Left lung (tissue), 10 donors: Measurements from ENCODE around the gene GLI3. TPM values are rescaled to one million over a fixed set of nuclear protein-coding genes. Genes with fewer than 3 reads are reported as not detected.

Experiments
- ATAC-seq: fragments of 200-7000 bp; cut with Tn5 transposase; one replicate; pipeline ENCODE4 v1.9.1; 2020; ENCODE audit warnings: moderate library complexity
- DNase-seq, 4 donors: peaks; one replicate each; pipeline ENCODE4 v3.0.0-alpha.2; 2013 to 2020
- H3K27ac ChIP-seq, 2 donors: fragments of 200-600 bp; sonication (generic) in 1 of 2; one replicate each; pipeline versions ENCODE4 v1.5.0 to v1.8.0; 2020 to 2021
- H3K27me3 ChIP-seq, 2 donors: fragments of 200-600 bp; sonication (generic) in 1 of 2; one replicate each; pipeline versions ENCODE4 v1.5.0 to v1.8.0; 2020 to 2021
- H3K36me3 ChIP-seq, 2 donors: fragments of 200-600 bp; sonication (generic) in 1 of 2; one replicate each; pipeline versions ENCODE4 v1.5.0 to v1.8.0; 2020 to 2021
- H3K4me1 ChIP-seq, 2 donors: fragments of 200-600 bp; one replicate each; pipeline ENCODE4 v1.8.0; 2021
- H3K4me3 ChIP-seq, 2 donors: fragments of 200-600 bp; sonication (generic) in 1 of 2; one replicate each; pipeline versions ENCODE4 v1.5.0 to v1.8.0; 2020 to 2021; ENCODE audit warnings: mild to moderate bottlenecking in 1 of 2
- H3K9me3 ChIP-seq, 2 donors: fragments of 200-600 bp; sonication (generic) in 1 of 2; one replicate each; pipeline versions ENCODE4 v1.5.0 to v1.8.0; 2020 to 2021
- intact Hi-C, 2 donors: fragments of 100-400 bp; cut with DNase I; formaldehyde crosslinking; loops; one replicate each; pipeline versions ENCODE4 v1.11.2 to v1.14.2; 2022
- polyA plus RNA-seq, 6 donors: library from polyadenylated mRNA; unstranded; fragments of 120-200 nt; gene quantifications; one replicate each; pipeline ENCODE4 v1.2.1, GENCODE V29; 2013; ENCODE audit not compliant: insufficient read length in 6 of 6
- total RNA-seq, 2 donors: library from RNA; stranded (reverse); fragmentation: NEBNext Ultra II Directional; extraction: Animal tissue kit (Norgen Biotek cat#: 25700); gene quantifications; one replicate each; pipeline ENCODE4 v1.2.1, GENCODE V29; 2021
- TF ChIP-seq, protein P1 (sequence below), 2 donors: fragments of 200-600 bp; sonication (generic) in 1 of 2; IDR thresholded peaks; one replicate each; pipeline versions ENCODE4 v1.5.0 to v1.8.0; 2021; ENCODE audit warnings: antibody characterized with exemption in 2 of 2
- donor health status: DM: no; HTN: yes; CAD: no.
- donor health status: DM: no; HTN: no; CAD: no.

Gene GLI3
- total and polyA plus RNA-seq, 8 donors, result 20.3 to 38.0 (median 31.3) TPM

DNA sequence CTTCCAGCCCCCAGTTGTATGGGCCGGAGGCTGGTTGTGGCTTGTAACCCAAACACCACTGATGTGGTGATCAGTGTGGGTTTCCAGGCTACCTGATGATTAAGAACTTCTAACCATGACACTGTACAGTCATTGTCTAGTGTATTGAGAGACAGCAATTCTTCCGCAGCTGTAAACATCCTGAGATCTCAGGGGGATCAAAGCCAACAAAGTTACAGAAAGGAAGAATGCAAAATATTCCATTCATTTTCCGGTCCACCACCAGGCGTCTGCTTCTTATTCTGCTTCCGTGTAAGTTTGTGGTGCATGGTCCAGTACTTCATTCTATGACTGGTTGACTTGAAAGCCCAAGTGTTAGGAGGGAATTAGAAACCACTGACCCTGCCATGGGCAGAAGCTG lies 10.3 kb upstream of the GLI3 start:
- Histone ChIP-seq H3K4me1 (no peaks in the 10 kb centered on the region), H3K4me3 (no peak overlapping the region), H3K9me3 (no peaks in the 10 kb centered on the region), H3K36me3 (no peaks in the 10 kb centered on the region), H3K27me3 (no peaks in the 10 kb centered on the region), H3K27ac (no peak overlapping the region)
- intact Hi-C loops, result no loop called here
- ATAC-seq (no peak), DNase-seq (no peak)
- TF ChIP-seq, protein P1, sequence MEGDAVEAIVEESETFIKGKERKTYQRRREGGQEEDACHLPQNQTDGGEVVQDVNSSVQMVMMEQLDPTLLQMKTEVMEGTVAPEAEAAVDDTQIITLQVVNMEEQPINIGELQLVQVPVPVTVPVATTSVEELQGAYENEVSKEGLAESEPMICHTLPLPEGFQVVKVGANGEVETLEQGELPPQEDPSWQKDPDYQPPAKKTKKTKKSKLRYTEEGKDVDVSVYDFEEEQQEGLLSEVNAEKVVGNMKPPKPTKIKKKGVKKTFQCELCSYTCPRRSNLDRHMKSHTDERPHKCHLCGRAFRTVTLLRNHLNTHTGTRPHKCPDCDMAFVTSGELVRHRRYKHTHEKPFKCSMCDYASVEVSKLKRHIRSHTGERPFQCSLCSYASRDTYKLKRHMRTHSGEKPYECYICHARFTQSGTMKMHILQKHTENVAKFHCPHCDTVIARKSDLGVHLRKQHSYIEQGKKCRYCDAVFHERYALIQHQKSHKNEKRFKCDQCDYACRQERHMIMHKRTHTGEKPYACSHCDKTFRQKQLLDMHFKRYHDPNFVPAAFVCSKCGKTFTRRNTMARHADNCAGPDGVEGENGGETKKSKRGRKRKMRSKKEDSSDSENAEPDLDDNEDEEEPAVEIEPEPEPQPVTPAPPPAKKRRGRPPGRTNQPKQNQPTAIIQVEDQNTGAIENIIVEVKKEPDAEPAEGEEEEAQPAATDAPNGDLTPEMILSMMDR (IDR thresholded peaks at IDR 0.05), result no peak

DNA sequence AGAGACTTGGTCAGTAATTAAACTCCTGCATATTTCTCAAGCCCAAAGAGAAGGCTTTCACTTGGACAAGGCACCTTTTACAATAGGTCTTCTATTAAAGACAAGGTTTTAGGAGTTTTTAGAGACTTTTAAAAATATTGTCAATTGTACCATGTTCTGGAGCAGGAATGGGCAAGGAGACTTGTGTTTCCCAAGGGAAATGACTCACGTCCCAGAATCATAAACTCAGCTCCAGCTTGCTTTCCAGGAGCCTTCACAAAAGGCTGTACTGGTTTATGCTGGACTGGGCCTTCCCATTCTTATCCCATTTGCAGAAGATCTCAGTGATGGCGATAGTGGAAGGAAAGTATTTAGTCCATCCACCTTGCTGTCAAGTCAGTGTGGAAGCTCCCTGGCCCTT lies 7.8 kb upstream of the GLI3 start:
- peaks cover 0 to 2% of the 10 kb centered on the region in 2 donors for H3K27me3 ChIP-seq
- H3K9me3 ChIP-seq, result no peaks in the 10 kb centered on the region
- no peak overlapping the region for H3K27ac ChIP-seq
- intact Hi-C loops, result no loop called here
- ATAC-seq (no peak), DNase-seq (no peak)
- H3K4me1 ChIP-seq, result no peaks in the 10 kb centered on the region
- TF ChIP-seq, protein P1 (IDR thresholded peaks at IDR 0.05), result no peak
- H3K4me3 ChIP-seq, result no peak overlapping the region
- H3K36me3 ChIP-seq, result no peaks in the 10 kb centered on the region

DNA sequence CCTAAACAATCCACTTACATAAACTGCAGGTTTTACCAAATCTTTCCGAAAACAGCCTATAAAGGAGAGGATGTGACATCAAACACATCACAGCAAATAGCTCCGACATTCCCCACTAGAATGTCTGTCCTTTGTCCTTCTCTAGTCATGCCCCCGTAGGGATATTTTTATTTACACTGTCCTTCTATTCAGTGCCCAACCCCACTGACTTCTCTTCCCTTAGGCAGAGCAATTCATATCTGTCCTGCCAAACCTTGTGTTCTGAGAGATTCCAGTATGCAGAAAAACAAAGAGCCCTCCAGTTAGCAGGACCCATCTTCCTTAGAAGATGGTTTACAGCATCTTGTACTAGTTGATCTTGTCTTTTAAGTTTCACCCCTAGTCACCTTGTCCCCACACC lies 5.4 kb upstream of the GLI3 start:
- Histone ChIP-seq H3K27ac (no peak overlapping the region), H3K27me3 (peaks cover 0 to 25% of the 10 kb centered on the region in 2 donors), H3K4me3 (no peak overlapping the region), H3K9me3 (no peaks in the 10 kb centered on the region), H3K4me1 (peaks cover 0 to 9% of the 10 kb centered on the region in 2 donors), H3K36me3 (no peaks in the 10 kb centered on the region)
- intact Hi-C loops, result no loop called here
- TF ChIP-seq, protein P1 (IDR thresholded peaks at IDR 0.05), result no peak
- DNase-seq (no peak), ATAC-seq (no peak)

DNA sequence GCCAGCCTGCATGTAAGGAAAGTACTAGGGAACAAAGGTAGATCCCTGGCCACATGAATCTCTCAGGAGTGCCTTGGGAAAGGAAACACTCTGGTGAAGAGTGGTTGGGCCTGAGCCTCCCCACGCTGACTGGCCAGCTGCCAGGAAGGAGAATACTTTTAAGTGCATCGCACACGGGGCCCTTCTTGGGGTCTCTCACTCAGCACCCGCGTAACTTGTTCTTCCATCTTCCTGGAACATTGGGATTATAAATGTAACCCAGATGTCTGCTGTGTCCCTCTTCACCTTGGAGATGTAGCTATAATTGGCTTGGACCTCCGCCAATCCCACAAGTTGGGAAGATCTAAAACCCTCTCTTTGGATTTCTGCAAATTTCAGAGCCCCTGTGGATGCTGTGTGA lies 4.4 kb upstream of the GLI3 start:
- DNase-seq (no peak), ATAC-seq (no peak)
- TF ChIP-seq, protein P1 (IDR thresholded peaks at IDR 0.05), result no peak
- H3K36me3 ChIP-seq, result no peaks in the 10 kb centered on the region
- intact Hi-C loops, result no loop called here
- peaks cover 3 to 34% of the 10 kb centered on the region in 2 donors for H3K27me3 ChIP-seq
- H3K4me3 ChIP-seq, result no peak overlapping the region
- no peaks in the 10 kb centered on the region for H3K9me3 ChIP-seq
- H3K27ac ChIP-seq, result no peak overlapping the region
- H3K4me1 ChIP-seq, result peaks cover 0 to 11% of the 10 kb centered on the region in 2 donors

DNA sequence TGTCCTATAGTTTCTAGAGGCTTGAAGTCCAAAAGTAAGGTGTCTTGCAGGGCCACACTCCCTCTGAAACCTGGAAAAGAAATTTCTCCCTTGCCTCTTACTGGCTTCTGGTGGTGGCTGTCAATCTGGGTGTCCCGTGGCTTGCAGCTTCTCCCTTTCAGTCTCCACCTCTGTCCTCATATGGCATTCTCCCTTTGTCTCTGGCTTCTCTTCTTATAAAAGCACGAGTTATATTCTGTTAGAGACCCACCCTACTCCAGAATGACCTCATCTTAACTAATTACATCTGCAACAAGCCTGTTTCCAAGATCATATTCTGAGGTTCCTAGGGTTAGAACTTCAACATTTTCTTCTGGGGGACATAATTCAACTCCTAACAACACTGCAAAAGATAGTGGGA lies 3.4 kb upstream of the GLI3 start:
- Histone ChIP-seq H3K27ac (no peak overlapping the region), H3K36me3 (no peaks in the 10 kb centered on the region), H3K9me3 (no peaks in the 10 kb centered on the region), H3K4me1 (peaks cover 0 to 21% of the 10 kb centered on the region in 2 donors), H3K4me3 (no peak overlapping the region), H3K27me3 (peaks cover 4 to 44% of the 10 kb centered on the region in 2 donors)
- intact Hi-C loops, result no loop called here
- no peak for ATAC-seq
- no peak for DNase-seq
- TF ChIP-seq, protein P1 (IDR thresholded peaks at IDR 0.05), result no peak
